ENCODE measurements around the gene PTMA.
A peak's percentile ranks its signal among the peaks of the same experiment; 100 is the strongest.
"Not testable (repeated sequence)": the region's sequence is repeated elsewhere in the genome, so short reads cannot be mapped to it uniquely, and the experiment has no call there.

Gene PTMA

DNA sequence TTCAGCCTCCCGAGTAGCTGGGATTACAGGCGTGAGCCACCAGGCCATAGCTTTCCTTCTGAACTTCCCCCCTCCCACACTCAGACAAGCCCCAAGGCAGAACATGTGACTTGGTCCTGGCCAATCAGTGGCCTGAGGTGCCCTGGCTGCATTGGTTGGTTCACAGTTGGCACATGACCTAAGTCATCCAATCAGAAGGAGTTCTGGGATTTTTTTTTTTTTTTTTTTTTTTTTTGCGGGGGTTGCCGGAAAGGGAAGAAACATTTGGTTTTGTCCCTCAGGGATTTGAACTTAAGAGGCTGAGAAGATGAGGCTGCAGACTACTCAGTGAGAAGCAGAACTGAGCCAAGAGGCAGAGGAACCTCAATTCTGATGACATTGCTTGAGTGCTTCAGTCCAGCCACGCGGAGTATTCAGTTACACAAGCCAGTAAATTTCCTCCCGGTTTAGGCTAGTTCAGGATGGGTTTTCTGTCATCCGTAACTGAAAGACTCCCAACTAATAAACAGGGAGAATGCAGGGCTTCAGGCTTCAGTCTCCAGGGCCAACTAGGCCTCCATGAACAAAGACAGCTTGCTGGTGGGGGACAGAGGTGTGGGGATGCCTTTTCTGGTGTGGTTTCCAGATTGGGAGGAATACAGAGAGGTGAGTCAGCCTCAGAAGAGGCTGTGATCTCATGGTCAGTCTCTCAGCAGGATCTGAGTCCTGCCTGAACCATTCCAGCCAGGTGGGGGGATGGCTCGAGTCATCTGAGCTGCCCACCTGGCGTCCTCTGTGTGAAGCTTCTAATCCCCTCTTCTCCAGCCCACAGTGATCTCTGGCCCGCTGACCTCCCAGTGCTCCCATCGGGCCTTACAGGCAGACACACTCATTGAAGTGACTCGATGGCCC lies 9.2 kb downstream of the PTMA start:
- peak; percentile 44 for DNase-seq

DNA sequence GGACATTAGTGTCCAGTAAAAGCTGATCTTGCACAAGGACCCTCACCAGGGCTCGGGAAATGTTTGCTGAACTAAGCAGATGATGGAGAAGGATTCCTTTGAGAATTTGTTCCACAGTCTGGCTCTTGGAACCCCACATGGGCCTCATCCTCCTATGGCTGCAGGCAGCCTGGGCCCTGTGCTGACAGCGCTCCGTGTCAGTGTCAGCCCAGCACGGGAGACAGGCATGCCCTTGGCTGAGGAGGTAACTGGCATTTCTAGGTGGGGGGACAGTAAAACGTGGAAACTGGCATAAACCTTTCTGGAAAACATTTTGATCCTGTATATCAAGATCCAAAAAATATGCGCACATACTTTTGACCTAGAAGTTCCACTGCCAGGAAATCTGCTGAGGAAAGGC lies 10.5 kb downstream of the PTMA start:
- no peak for DNase-seq

- no peak for DNase-seq
These were observed 12.1 kb downstream of the PTMA start for GRCh38 chr2:231720292-231720986.

GRCh38 chr2:231720987-231721966 lies 13.0 kb downstream of the PTMA start:
- DNase-seq: no peak

GRCh38 chr2:231722721-231723307 lies 14.5 kb downstream of the PTMA start:
- DNase-seq: no peak

DNA sequence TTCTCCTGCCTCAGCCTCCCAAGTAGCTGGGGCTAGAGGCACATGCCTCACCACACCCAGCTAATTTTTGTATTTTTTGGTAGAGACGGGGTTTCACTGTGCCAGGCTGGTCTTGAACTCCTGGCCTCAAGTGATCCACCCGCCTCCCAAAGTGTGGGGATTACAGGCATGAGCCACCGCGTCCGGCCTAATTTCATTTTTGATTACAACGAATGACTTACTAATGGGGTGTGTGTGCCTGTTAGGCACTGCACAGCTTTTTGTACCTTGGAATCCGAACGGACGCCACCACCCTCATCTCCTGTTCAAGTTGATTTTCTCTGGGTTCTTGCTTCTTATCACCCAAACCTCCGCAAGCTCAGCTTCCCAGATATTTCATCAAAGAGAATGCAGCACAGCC lies 17.2 kb downstream of the PTMA start:
- no peak for DNase-seq

GRCh38 chr2:231726276-231726675 lies 18.0 kb downstream of the PTMA start:
- no peak for DNase-seq

GRCh38 chr2:231727621-231728020 lies 19.3 kb downstream of the PTMA start:
- no peak for DNase-seq

- DNase-seq: no peak
These were observed 24.3 kb downstream of the PTMA start for GRCh38 chr2:231732604-231733003.

GRCh38 chr2:231737761-231738160 lies 29.4 kb downstream of the PTMA start:
- no peak for DNase-seq

- no peak for DNase-seq
These were observed 35.2 kb downstream of the PTMA start for GRCh38 chr2:231743376-231744116.

DNA sequence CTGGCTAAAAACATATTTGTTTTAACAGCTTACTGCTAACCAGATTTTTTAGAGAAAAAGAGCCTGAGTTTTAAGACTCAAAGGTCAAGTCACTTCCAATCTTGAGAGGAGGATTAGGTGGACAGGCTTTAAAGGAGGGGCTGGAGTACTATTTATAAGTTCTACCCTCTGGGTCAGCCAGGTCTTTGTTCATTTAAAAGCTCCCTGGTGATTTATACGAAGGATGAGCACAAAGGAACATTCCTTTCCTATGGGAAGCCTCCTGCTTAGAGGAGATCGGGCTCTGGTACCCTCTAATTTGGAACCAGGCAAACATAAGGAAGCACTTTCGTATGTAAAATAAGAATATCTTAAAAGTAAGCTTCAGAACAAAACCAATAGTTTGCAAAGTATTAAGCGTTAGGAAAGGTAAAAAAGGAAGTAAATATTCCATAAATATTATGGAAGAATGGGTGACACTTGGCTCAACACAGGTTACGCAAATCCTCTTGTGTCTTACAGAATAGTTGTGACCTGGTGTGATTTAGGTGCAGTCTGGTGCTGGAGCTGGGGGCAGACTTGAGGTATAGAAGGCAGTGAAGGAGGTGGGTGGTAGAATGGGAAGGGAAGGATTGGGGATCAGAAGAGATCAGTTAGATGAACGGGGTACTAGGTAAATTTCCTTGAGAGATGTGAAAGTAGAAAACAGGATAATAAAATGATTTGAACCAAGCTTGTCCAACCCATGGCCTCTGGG lies 37.1 kb downstream of the PTMA start:
- no peak for DNase-seq

DNA sequence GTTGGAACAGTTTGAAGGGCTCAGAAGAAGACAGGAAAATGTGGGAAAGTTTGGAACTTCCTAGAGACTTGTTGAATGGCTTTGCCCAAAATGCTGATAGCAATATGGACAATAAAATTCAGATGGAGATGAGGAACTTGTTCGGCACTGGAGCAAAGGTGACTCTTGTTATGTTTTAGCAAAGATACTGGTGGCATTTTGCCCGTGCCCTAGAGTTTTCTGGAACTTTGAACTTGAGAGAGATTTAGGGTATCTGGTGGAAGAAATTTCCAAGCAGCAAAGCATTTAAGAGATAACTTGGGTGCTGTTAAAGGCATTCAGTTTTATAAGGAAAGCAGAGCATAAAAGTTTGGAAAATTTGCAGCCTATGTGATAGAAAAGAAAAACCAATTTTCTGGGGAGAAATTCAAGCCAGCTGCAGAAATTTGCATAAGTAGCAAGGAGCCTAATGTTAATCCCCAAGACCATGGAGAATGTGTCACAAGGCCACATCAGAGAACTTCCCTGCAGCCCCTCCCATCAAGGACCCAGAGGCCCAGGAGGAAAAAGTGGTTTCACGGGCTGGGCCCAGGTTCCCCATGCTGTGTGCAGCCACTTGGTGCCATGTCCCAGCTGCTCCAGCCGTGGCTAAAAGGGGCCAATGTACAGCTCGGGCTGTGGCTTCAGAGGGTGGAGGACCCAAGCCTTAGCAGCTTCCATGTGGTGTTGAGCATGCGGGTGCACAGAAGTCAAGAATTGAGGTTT lies 40.0 kb downstream of the PTMA start:
- DNase-seq: not testable (repeated sequence)

- not testable (repeated sequence) for DNase-seq
These were observed 40.7 kb downstream of the PTMA start for GRCh38 chr2:231749016-231749415.

DNA sequence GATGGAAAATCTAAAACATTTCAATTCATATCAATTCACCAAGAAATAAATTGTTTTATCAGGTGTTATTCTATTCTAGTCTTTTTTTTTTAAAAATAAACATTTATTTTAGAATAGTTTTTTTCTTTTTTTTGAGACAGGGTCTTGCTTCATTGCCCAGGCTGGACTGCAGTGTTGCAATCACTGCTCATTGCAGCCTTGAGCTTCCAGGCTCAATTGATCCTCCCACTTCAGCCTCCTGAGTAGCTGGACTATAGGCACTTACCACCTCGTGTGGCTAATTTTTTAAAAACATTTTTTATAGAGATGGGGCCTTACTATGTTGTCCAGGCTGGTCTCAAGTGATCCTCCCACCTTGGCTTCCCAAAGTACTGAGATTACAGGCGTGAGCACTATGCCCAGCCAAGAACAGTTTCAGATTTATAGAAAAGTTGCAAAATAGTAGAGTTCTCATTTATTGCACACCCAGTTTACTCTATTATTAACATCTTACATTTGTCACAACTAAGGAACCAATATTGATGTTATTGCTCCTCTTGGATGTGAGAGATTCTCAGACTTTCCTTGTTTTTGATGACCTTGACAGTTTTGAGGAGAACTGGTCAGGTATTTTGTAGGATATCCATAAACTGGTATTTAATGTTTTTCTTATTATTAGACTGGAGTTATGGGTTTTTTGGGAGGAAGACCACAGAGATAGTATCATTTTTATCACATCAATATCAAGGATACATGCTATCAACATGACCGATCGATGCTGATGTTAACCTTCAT lies 42.9 kb downstream of the PTMA start:
- DNase-seq: no peak

- DNase-seq: no peak
These were observed 43.7 kb downstream of the PTMA start for GRCh38 chr2:231752061-231752460.

DNA sequence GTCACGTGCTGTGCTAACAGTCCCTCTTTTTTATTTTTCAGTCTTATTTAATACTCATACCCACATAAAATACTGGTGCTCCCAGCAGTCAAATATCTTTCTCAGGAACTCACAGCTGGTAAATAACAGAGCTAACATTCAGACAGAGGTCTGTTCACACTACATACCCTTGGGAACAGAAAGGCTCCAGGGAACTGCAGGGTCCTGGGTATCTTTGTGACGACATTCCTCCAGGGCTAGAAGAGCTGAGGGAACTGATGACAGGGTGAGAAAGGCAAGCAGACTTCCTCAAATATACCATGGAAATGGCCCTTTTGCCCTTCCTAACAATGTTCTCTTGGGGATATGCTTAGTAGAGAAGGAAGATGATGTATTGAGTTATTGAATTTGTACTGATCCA lies 53.4 kb downstream of the PTMA start:
- no peak for DNase-seq
